H9 (cell line): Measurements from ENCODE around the gene SKP2. TPM values are rescaled to one million over a fixed set of nuclear protein-coding genes. Genes with fewer than 3 reads are reported as not detected.

Experiments used
- DNase-seq: peaks from one replicate; pipeline ENCODE4 v3.0.0-alpha.2; 2017
- H2AFZ ChIP-seq: one replicate; pipeline ENCODE4 v1.6.1; 2013; ENCODE audit warnings: mild to moderate bottlenecking, low read length, control low read depth, moderate library complexity
- H2AK5ac ChIP-seq: 2 replicates; pipeline ENCODE4 v1.6.1; 2013; ENCODE audit warnings: low read length, control low read depth, mixed read lengths; ENCODE audit not compliant: insufficient read length
- H2BK120ac ChIP-seq: one replicate; pipeline ENCODE4 v1.6.1; 2013; ENCODE audit warnings: low read depth, mild to moderate bottlenecking, low read length, control low read depth, inconsistent platforms; ENCODE audit not compliant: poor library complexity, severe bottlenecking
- H2BK12ac ChIP-seq: 2 replicates; pipeline ENCODE4 v1.6.1; 2013; ENCODE audit warnings: low read length, control low read depth, mixed read lengths, low read depth; ENCODE audit not compliant: insufficient read length
- H2BK15ac ChIP-seq: 2 replicates; pipeline ENCODE4 v1.6.1; 2013; ENCODE audit warnings: low read depth, low read length, control low read depth
- H2BK20ac ChIP-seq: one replicate; pipeline ENCODE4 v1.6.1; 2013; ENCODE audit warnings: low read depth, mild to moderate bottlenecking, low read length, control low read depth, inconsistent platforms; ENCODE audit not compliant: poor library complexity, severe bottlenecking
- H2BK5ac ChIP-seq: 2 replicates; pipeline ENCODE4 v1.6.1; 2013; ENCODE audit warnings: low read length, control low read depth, mixed read lengths; ENCODE audit not compliant: insufficient read length
- H3K14ac ChIP-seq: 2 replicates; pipeline ENCODE4 v1.6.1; 2013; ENCODE audit warnings: low read length, control low read depth; ENCODE audit not compliant: insufficient read depth
- H3K18ac ChIP-seq: 2 replicates; pipeline ENCODE4 v1.6.1; 2013; ENCODE audit warnings: low read depth, mild to moderate bottlenecking, mixed read lengths, low read length, control low read depth; ENCODE audit not compliant: insufficient read length
- H3K23ac ChIP-seq: 2 replicates; pipeline ENCODE4 v1.6.1; 2013; ENCODE audit warnings: low read length, control low read depth, mixed read lengths, low read depth; ENCODE audit not compliant: insufficient read length
- H3K23me2 ChIP-seq: 2 replicates; pipeline ENCODE4 v1.6.1; 2013; ENCODE audit warnings: low read depth, mild to moderate bottlenecking, mixed read lengths, low read length, control low read depth; ENCODE audit not compliant: insufficient read length, poor library complexity, severe bottlenecking
- H3K27ac ChIP-seq: 2 replicates; pipeline ENCODE4 v1.5.1; 2013; ENCODE audit warnings: low read length, control low read depth, mixed read lengths, low read depth; ENCODE audit not compliant: insufficient read length
- H3K27me3 ChIP-seq: 2 replicates; pipeline ENCODE4 v1.6.1; 2013; ENCODE audit warnings: low read length, control low read depth, inconsistent platforms; ENCODE audit not compliant: insufficient read depth
- H3K4ac ChIP-seq: 2 replicates; pipeline ENCODE4 v1.6.1; 2013; ENCODE audit warnings: low read depth, mild to moderate bottlenecking, control low read depth, inconsistent platforms, low read length, moderate library complexity
- H3K4me1 ChIP-seq: 2 replicates; pipeline ENCODE4 v1.6.1; 2013; ENCODE audit warnings: low read length, control low read depth, inconsistent platforms; ENCODE audit not compliant: insufficient read depth
- H3K4me2 ChIP-seq: 2 replicates; pipeline ENCODE4 v1.6.1; 2013; ENCODE audit warnings: low read length, control low read depth, mixed read lengths; ENCODE audit not compliant: insufficient read length, insufficient read depth
- H3K56ac ChIP-seq: 2 replicates; pipeline ENCODE4 v1.6.1; 2013; ENCODE audit warnings: low read depth, mild to moderate bottlenecking, mixed read lengths, low read length, control low read depth; ENCODE audit not compliant: insufficient read length
- H3K79me1 ChIP-seq: 2 replicates; pipeline ENCODE4 v1.6.1; 2013; ENCODE audit warnings: low read depth, mild to moderate bottlenecking, moderate library complexity, low read length, control low read depth, inconsistent platforms; ENCODE audit not compliant: insufficient read depth, poor library complexity, severe bottlenecking
- H3K79me2 ChIP-seq: 2 replicates; pipeline ENCODE4 v1.6.1; 2013; ENCODE audit warnings: low read length, control low read depth, inconsistent platforms; ENCODE audit not compliant: insufficient read depth
- H3K9ac ChIP-seq: 2 replicates; pipeline ENCODE4 v1.6.1; 2013; ENCODE audit warnings: low read length, control low read depth, mixed read lengths; ENCODE audit not compliant: insufficient read length; ENCODE audit errors: extremely low read depth
- H3K9me3 ChIP-seq: one replicate; pipeline ENCODE4 v1.6.1; 2013; ENCODE audit warnings: low read depth, low read length, inconsistent platforms; ENCODE audit not compliant: control insufficient read depth
- H3T11ph ChIP-seq: one replicate; pipeline ENCODE4 v1.6.1; 2013; ENCODE audit warnings: mild to moderate bottlenecking, low read length, control low read depth, inconsistent platforms
- H4K20me1 ChIP-seq: one replicate; pipeline ENCODE4 v1.6.1; 2013; ENCODE audit not compliant: control insufficient read depth, insufficient read length, insufficient read depth
- H4K5ac ChIP-seq: 2 replicates; pipeline ENCODE4 v1.6.1; 2013; ENCODE audit warnings: low read depth, mild to moderate bottlenecking, mixed read lengths, low read length, control low read depth; ENCODE audit not compliant: insufficient read length
- H4K8ac ChIP-seq: replicated peaks from 2 replicates; pipeline ENCODE4 v1.6.1; 2013; ENCODE audit warnings: low read length, control low read depth, mixed read lengths, low read depth; ENCODE audit not compliant: insufficient read length
- H4K91ac ChIP-seq: 2 replicates; pipeline ENCODE4 v1.6.1; 2013; ENCODE audit warnings: low read depth, mild to moderate bottlenecking, moderate library complexity, mixed read lengths, low read length, control low read depth; ENCODE audit not compliant: insufficient read length
- H3K27ac Mint-ChIP-seq, 3 experiments: 2 replicates in 2 of 3; 3 replicates in 1 of 3; pipeline ENCODE4 v1.8.0; 2020 to 2021; ENCODE audit warnings: mixed read lengths in 3 of 3, mild to moderate bottlenecking in 1 of 3, moderate library complexity in 1 of 3
- H3K27me3 Mint-ChIP-seq: 2 replicates; pipeline ENCODE4 v1.8.0; 2021; ENCODE audit warnings: low read depth, mild to moderate bottlenecking, moderate library complexity, mixed read lengths
- H3K36me3 Mint-ChIP-seq, 3 experiments: 2 replicates in 2 of 3; 3 replicates in 1 of 3; pipeline ENCODE4 v1.8.0; 2020 to 2021; ENCODE audit warnings: low read depth in 3 of 3, mixed read lengths in 3 of 3; ENCODE audit not compliant: insufficient read depth in 1 of 3
- H3K4me1 Mint-ChIP-seq, 2 experiments: 2 replicates each; pipeline ENCODE4 v1.8.0; 2020; ENCODE audit warnings: mixed read lengths in 2 of 2
- H3K4me3 Mint-ChIP-seq, 2 experiments: 2 replicates in 1 of 2; 3 replicates in 1 of 2; pipeline ENCODE4 v1.8.0; 2020 to 2021; ENCODE audit warnings: mild to moderate bottlenecking in 2 of 2, mixed read lengths in 2 of 2, moderate library complexity in 1 of 2
- H3K9me3 Mint-ChIP-seq, 2 experiments: 2 replicates in 1 of 2; 3 replicates in 1 of 2; pipeline ENCODE4 v1.8.0; 2020; ENCODE audit warnings: mild to moderate bottlenecking in 2 of 2, mixed read lengths in 2 of 2, moderate library complexity in 1 of 2
- WGBS: extraction: QIAGEN DNeasy Blood & Tissue Kit; methylation state at CpG from one replicate; pipeline ENCODE4 v1.1.7; 2013; ENCODE audit warnings: missing lambda C conversion rate, low lambda C conversion rate, mixed read lengths; ENCODE audit not compliant: insufficient read length; ENCODE audit errors: extremely low coverage; 5-methylcytosine and 5-hydroxymethylcytosine counted together
- total RNA-seq: library from RNA; stranded (reverse); gene quantifications from 2 replicates; pipeline ENCODE4 v1.2.1, GENCODE V29; 2021
- TF ChIP-seq, protein P1 (sequence below): fragments of 200-600 bp; sonication (generic); conservative IDR thresholded peaks from 3 replicates; pipeline ENCODE4 v1.8.0; 2021; ENCODE audit warnings: antibody characterized with exemption, mild to moderate bottlenecking

Gene SKP2
- total RNA-seq, 1 experiment from 2014 or later, result 103 TPM

DNA sequence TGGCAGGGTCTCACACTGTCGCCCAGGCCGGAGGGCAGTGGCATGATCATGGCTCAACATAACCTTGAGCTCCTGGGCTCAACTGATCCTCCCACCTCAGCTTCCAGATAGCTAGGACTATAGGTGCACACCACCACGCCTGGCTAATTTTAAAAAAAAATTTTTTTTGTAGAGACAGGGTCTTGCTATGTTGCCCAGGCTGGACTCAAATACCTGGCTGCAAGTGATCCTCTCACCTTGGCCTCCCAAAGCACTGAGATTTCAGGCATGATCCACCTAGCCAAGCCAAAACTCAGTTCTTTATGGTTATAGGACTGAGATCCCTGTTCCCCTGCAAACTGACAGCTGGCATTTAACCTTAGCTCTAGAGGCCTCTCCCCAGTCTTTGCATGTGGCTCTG lies 5.5 kb upstream of the SKP2 start:
- Histone ChIP-seq H4K5ac (no peak overlapping the region), H3K23ac (no peak overlapping the region), H3K18ac (no peak overlapping the region), H3K9me3 (no peaks in the 10 kb centered on the region), H2AFZ (no peak overlapping the region), H3K4me1 (no peaks in the 10 kb centered on the region), H3K27ac (no peak overlapping the region), H4K20me1 (no peaks in the 10 kb centered on the region), H3K56ac (no peak overlapping the region), H2BK5ac (no peak overlapping the region), H3K9ac (no peak overlapping the region), H3K4ac (no peak overlapping the region), H4K91ac (no peak overlapping the region), H2BK12ac (no peak overlapping the region), H3K4me2 (no peak overlapping the region), H3T11ph (no peak overlapping the region), H2BK120ac (no peak overlapping the region), H3K14ac (no peak overlapping the region), H3K79me2 (no peaks in the 10 kb centered on the region), H4K8ac (no peak overlapping the region), H2AK5ac (no peak overlapping the region), H2BK20ac (no peak overlapping the region), H2BK15ac (no peak overlapping the region), H3K27me3 (no peaks in the 10 kb centered on the region), H3K79me1 (no peaks in the 10 kb centered on the region), H3K23me2 (peaks cover 4% of the 10 kb centered on the region)
- TF ChIP-seq, protein P1, sequence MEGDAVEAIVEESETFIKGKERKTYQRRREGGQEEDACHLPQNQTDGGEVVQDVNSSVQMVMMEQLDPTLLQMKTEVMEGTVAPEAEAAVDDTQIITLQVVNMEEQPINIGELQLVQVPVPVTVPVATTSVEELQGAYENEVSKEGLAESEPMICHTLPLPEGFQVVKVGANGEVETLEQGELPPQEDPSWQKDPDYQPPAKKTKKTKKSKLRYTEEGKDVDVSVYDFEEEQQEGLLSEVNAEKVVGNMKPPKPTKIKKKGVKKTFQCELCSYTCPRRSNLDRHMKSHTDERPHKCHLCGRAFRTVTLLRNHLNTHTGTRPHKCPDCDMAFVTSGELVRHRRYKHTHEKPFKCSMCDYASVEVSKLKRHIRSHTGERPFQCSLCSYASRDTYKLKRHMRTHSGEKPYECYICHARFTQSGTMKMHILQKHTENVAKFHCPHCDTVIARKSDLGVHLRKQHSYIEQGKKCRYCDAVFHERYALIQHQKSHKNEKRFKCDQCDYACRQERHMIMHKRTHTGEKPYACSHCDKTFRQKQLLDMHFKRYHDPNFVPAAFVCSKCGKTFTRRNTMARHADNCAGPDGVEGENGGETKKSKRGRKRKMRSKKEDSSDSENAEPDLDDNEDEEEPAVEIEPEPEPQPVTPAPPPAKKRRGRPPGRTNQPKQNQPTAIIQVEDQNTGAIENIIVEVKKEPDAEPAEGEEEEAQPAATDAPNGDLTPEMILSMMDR, result no peak
- no peak for DNase-seq
- Mint-ChIP-seq H3K4me1 (peaks cover 8% of the 10 kb centered on the region in 2 experiments), H3K4me3 (no peak overlapping the region), H3K27ac (no peak overlapping the region), H3K27me3 (no peaks in the 10 kb centered on the region), H3K36me3 (no peaks in the 10 kb centered on the region; a peak in 1 of 7 replicates), H3K9me3 (no peaks in the 10 kb centered on the region)
- no CpG with 5 or more reads among the region's 3 CpGs for WGBS
